Measurements from ENCODE around the gene ALAS1.
"Not testable (repeated sequence)": the region's sequence is repeated elsewhere in the genome, so short reads cannot be mapped to it uniquely, and the experiment has no call there.

ALAS1 gene

DNA sequence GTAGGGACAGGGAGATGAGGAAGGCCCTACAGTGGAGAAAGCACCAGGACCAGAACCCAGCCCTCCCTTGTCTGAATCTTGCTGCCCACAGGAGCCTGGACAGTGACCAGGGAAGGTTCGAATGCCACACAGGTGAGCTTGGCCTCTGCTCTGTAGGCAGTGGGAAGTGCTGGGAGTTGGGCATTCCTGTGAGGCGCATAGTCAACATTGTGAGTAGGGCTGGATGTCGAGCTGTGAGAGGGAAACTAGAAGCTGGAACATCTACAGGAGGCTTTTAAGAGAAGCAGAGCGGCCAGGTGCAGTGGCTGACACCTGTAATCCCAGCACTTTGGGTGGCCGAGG, 20.3 kb upstream of the ALAS1 start:
- no peaks in the 10 kb centered on the region for H3K36me3 ChIP-seq (ENCODE audit: insufficient read depth, low read length)
- no peaks in the 10 kb centered on the region for H3K9me3 ChIP-seq (ENCODE audit: insufficient read depth, low read depth, low read length)
- H3K4me3 ChIP-seq (ENCODE audit: low read length) = no peak overlapping the region
- 91% methylated on average over 5 of the region's 5 CpGs for WGBS
- no peaks in the 10 kb centered on the region for H3K27me3 ChIP-seq (ENCODE audit: insufficient read depth, low read length)
- no peak overlapping the region for H3K9ac ChIP-seq (ENCODE audit: low read depth, low read length)
- H3K27ac ChIP-seq (ENCODE audit: low read depth, low read length) = no peak overlapping the region
- H3K4me1 ChIP-seq (ENCODE audit: insufficient read depth, low read length) = peaks cover 4% of the 10 kb centered on the region; the same call in 1 of the 2 replicates

DNA sequence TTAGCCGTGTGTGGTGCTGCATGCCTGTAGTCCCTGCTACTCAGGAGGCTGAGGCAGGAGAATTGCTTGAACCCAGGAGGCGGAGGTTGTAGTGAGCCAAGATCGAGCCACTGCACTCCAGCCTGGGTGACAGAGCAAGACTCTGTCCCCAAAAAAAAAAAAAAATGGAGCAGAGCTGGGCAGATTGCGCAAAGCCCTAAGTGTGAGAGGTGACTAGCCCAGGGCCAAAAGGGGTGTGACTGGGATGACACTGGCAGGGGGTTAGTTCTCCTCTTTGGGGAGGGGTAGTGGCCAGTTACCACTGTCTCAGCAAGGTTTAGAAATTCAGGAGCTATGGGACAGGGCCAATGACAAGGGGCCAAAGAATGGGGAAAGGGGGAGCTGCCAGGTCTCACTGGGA, 19.8 kb upstream of the ALAS1 start:
- not testable (repeated sequence) for H3K36me3 ChIP-seq (ENCODE audit: insufficient read depth, low read length); H3K27ac ChIP-seq (ENCODE audit: low read depth, low read length); H3K4me1 ChIP-seq (ENCODE audit: insufficient read depth, low read length); H3K4me3 ChIP-seq (ENCODE audit: low read length); H3K27me3 ChIP-seq (ENCODE audit: insufficient read depth, low read length); H3K9ac ChIP-seq (ENCODE audit: low read depth, low read length); H3K9me3 ChIP-seq (ENCODE audit: insufficient read depth, low read depth, low read length)
- WGBS = 93% methylated on average over 4 of the region's 4 CpGs

GRCh38 chr3:52178537-52178936, 19.4 kb upstream of the ALAS1 start:
- no peak overlapping the region for H3K4me3 ChIP-seq (ENCODE audit: low read length)
- WGBS = 98% methylated on average over 1 of the region's 1 CpG
- H3K27me3 ChIP-seq (ENCODE audit: insufficient read depth, low read length) = no peaks in the 10 kb centered on the region
- no peak overlapping the region for H3K27ac ChIP-seq (ENCODE audit: low read depth, low read length)
- peaks cover 4% of the 10 kb centered on the region; the same call in 1 of the 2 replicates for H3K4me1 ChIP-seq (ENCODE audit: insufficient read depth, low read length)
- H3K9ac ChIP-seq (ENCODE audit: low read depth, low read length) = no peak overlapping the region
- no peaks in the 10 kb centered on the region for H3K36me3 ChIP-seq (ENCODE audit: insufficient read depth, low read length)
- no peaks in the 10 kb centered on the region for H3K9me3 ChIP-seq (ENCODE audit: insufficient read depth, low read depth, low read length)

GRCh38 chr3:52181543-52181942, 16.4 kb upstream of the ALAS1 start:
- 77% methylated on average over 4 of the region's 4 CpGs for WGBS
- H3K4me1 ChIP-seq (ENCODE audit: insufficient read depth, low read length) = peaks cover 4% of the 10 kb centered on the region; the same call in 1 of the 2 replicates
- no peaks in the 10 kb centered on the region for H3K27me3 ChIP-seq (ENCODE audit: insufficient read depth, low read length)

DNA sequence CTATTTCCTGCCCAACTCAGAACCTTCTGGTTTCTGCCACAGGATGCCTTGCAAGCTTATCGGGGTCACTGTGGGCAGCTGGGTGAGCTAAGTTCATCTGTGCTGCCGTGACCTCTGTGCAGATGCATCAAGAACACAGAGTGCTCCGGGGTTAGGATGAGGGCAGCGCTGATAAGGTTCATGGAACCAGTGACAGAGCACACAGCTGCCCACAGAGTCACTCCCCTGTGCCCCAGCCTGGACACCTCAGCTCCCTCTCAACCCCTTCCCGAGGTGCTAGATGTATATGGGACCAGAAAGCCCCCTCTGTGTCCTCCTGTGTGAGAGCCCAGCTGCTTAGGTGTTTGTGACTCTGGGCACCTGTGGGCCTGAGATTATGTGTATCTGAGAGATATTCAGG, 15.8 kb upstream of the ALAS1 start:
- Histone ChIP-seq H3K9ac (ENCODE audit: low read depth, low read length) (no peak overlapping the region), H3K36me3 (ENCODE audit: insufficient read depth, low read length) (no peaks in the 10 kb centered on the region), H3K27ac (ENCODE audit: low read depth, low read length) (no peak overlapping the region), H3K4me3 (ENCODE audit: low read length) (no peak overlapping the region), H3K27me3 (ENCODE audit: insufficient read depth, low read length) (no peaks in the 10 kb centered on the region), H3K4me1 (ENCODE audit: insufficient read depth, low read length) (peaks cover 4% of the 10 kb centered on the region; the same call in 1 of the 2 replicates), H3K9me3 (ENCODE audit: insufficient read depth, low read depth, low read length) (no peaks in the 10 kb centered on the region)
- 91% methylated on average over 5 of the region's 5 CpGs for WGBS

More at GRCh38 chr3:52181543-52181942, 16.4 kb upstream of the ALAS1 start:
- Histone ChIP-seq H3K36me3 (ENCODE audit: insufficient read depth, low read length) (no peaks in the 10 kb centered on the region), H3K27ac (ENCODE audit: low read depth, low read length) (no peak overlapping the region), H3K9me3 (ENCODE audit: insufficient read depth, low read depth, low read length) (no peaks in the 10 kb centered on the region), H3K9ac (ENCODE audit: low read depth, low read length) (no peak overlapping the region), H3K4me3 (ENCODE audit: low read length) (no peak overlapping the region)

GRCh38 chr3:52182691-52183090, 15.3 kb upstream of the ALAS1 start:
- 91% methylated on average over 4 of the region's 4 CpGs for WGBS
- Histone ChIP-seq H3K9ac (ENCODE audit: low read depth, low read length) (no peak overlapping the region), H3K36me3 (ENCODE audit: insufficient read depth, low read length) (no peaks in the 10 kb centered on the region), H3K27ac (ENCODE audit: low read depth, low read length) (no peak overlapping the region), H3K27me3 (ENCODE audit: insufficient read depth, low read length) (no peaks in the 10 kb centered on the region), H3K4me1 (ENCODE audit: insufficient read depth, low read length) (peaks cover 4% of the 10 kb centered on the region; the same call in 1 of the 2 replicates), H3K4me3 (ENCODE audit: low read length) (no peak overlapping the region), H3K9me3 (ENCODE audit: insufficient read depth, low read depth, low read length) (no peaks in the 10 kb centered on the region)

- H3K9ac ChIP-seq (ENCODE audit: low read depth, low read length) = no peak overlapping the region
- 89% methylated on average over 6 of the region's 7 CpGs for WGBS
Measured at GRCh38 chr3:52183786-52184445, 14.0 kb upstream of the ALAS1 start.

DNA sequence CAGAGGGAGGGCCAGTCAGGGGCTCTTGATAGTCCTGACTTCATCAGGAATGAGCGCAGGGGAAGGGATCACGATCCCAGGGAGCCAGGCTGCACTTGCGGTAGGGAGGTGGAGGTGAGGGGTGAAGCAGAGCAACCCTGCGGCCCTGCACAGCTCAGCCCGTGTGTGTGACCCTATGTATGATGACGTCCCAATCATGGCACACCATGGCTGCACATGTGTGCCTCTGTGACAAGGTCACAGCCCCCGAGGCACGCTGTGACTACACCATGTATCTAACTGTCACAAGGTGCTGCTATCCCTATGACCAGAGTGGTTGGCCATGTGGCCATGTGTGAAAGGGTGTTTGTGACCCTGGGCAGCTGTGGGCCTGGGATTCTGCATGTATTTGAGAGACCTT, 13.3 kb upstream of the ALAS1 start:
- Histone ChIP-seq H3K36me3 (ENCODE audit: insufficient read depth, low read length) (no peaks in the 10 kb centered on the region), H3K4me1 (ENCODE audit: insufficient read depth, low read length) (peaks cover 4% of the 10 kb centered on the region; the same call in 1 of the 2 replicates), H3K27me3 (ENCODE audit: insufficient read depth, low read length) (no peaks in the 10 kb centered on the region), H3K27ac (ENCODE audit: low read depth, low read length) (no peak overlapping the region), H3K9ac (ENCODE audit: low read depth, low read length) (no peak overlapping the region), H3K4me3 (ENCODE audit: low read length) (no peak overlapping the region), H3K9me3 (ENCODE audit: insufficient read depth, low read depth, low read length) (no peaks in the 10 kb centered on the region)
- WGBS = 92% methylated on average over 8 of the region's 8 CpGs

More at GRCh38 chr3:52183786-52184445, 14.0 kb upstream of the ALAS1 start:
- no peaks in the 10 kb centered on the region for H3K27me3 ChIP-seq (ENCODE audit: insufficient read depth, low read length)
- H3K27ac ChIP-seq (ENCODE audit: low read depth, low read length) = no peak overlapping the region
- peaks cover 4% of the 10 kb centered on the region; the same call in 1 of the 2 replicates for H3K4me1 ChIP-seq (ENCODE audit: insufficient read depth, low read length)
- no peaks in the 10 kb centered on the region for H3K9me3 ChIP-seq (ENCODE audit: insufficient read depth, low read depth, low read length)
- H3K36me3 ChIP-seq (ENCODE audit: insufficient read depth, low read length) = no peaks in the 10 kb centered on the region
- H3K4me3 ChIP-seq (ENCODE audit: low read length) = no peak overlapping the region

DNA sequence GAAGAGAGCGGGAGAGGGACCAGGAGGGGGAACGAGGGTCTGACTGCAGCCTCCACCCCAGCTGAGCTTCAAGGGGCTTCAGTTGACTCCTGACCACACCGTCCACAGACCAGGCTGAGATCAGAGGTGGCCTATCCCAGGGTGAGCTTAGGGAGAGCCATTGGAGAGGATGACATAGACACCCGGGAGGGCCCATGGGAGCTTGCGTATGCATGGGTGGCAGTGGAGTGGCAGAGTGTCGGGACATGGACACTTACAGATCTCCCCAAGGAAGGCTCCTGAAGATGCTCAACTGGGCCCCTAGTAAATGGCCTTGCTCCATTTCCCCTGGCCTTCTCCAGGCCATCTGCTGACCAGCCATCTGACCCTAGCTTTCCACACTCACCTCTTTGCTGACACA, 12.6 kb upstream of the ALAS1 start:
- WGBS = 95% methylated on average over 6 of the region's 6 CpGs
- H3K4me1 ChIP-seq (ENCODE audit: insufficient read depth, low read length) = peaks cover 4% of the 10 kb centered on the region; the same call in 1 of the 2 replicates
- H3K27ac ChIP-seq (ENCODE audit: low read depth, low read length) = no peak overlapping the region
- H3K27me3 ChIP-seq (ENCODE audit: insufficient read depth, low read length) = no peaks in the 10 kb centered on the region
- no peak overlapping the region for H3K9ac ChIP-seq (ENCODE audit: low read depth, low read length)
- no peak overlapping the region for H3K4me3 ChIP-seq (ENCODE audit: low read length)
- H3K9me3 ChIP-seq (ENCODE audit: insufficient read depth, low read depth, low read length) = no peaks in the 10 kb centered on the region
- no peaks in the 10 kb centered on the region for H3K36me3 ChIP-seq (ENCODE audit: insufficient read depth, low read length)

- Histone ChIP-seq H3K27me3 (ENCODE audit: insufficient read depth, low read length) (no peaks in the 10 kb centered on the region), H3K9ac (ENCODE audit: low read depth, low read length) (no peak overlapping the region), H3K27ac (ENCODE audit: low read depth, low read length) (no peak overlapping the region), H3K36me3 (ENCODE audit: insufficient read depth, low read length) (no peaks in the 10 kb centered on the region), H3K4me1 (ENCODE audit: insufficient read depth, low read length) (peaks cover 4% of the 10 kb centered on the region; the same call in 1 of the 2 replicates), H3K9me3 (ENCODE audit: insufficient read depth, low read depth, low read length) (no peaks in the 10 kb centered on the region), H3K4me3 (ENCODE audit: low read length) (no peak overlapping the region)
- WGBS = 92% methylated on average over 3 of the region's 3 CpGs
Measured at GRCh38 chr3:52185837-52186236, 12.1 kb upstream of the ALAS1 start.

DNA sequence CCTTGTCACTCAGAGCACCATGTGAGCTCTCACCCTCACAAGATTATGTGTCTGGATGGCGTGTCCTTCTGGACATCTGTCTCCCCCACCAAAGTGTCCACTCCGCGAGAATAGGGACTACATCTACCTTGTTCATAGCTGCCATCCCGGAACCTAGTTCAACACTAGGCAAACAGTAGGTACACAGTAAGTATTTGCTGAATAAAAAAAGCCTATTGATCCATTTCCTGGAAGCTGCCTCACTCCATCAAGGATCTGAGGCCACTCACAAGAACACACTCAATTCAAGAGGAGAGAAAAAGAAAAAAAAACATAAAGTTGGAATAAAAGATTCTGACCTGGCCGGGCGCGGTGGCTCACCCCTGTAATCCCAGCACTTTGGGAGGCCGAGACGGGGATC, 11.2 kb upstream of the ALAS1 start:
- Histone ChIP-seq H3K27me3 (ENCODE audit: insufficient read depth, low read length) (no peaks in the 10 kb centered on the region), H3K4me1 (ENCODE audit: insufficient read depth, low read length) (no peaks in the 10 kb centered on the region), H3K9ac (ENCODE audit: low read depth, low read length) (no peak overlapping the region), H3K36me3 (ENCODE audit: insufficient read depth, low read length) (no peaks in the 10 kb centered on the region), H3K9me3 (ENCODE audit: insufficient read depth, low read depth, low read length) (no peaks in the 10 kb centered on the region), H3K27ac (ENCODE audit: low read depth, low read length) (no peak overlapping the region), H3K4me3 (ENCODE audit: low read length) (no peak overlapping the region)
- WGBS = 96% methylated on average over 9 of the region's 9 CpGs

DNA sequence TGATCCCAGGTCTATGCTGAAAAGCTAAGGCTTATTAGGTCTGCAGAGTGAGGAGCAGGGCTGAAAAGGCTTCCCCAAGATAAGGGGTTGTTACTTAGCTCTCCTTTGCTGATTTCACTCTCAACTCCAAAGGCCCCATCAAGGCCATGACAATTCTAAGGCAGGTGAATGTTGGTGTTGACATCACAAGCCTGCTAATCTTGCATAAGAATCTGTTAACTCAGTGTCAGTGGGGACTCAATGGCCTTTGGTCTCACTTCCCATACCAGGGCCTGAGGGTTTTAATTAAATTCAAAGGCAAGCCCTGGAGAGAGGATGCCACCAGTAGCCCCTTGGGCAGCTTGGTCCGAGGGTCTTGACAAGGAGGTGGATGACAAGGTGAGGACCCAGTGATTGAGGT, 9.4 kb upstream of the ALAS1 start:
- no peak overlapping the region for H3K9ac ChIP-seq (ENCODE audit: low read depth, low read length)
- H3K27ac ChIP-seq (ENCODE audit: low read depth, low read length) = no peak overlapping the region
- no peaks in the 10 kb centered on the region for H3K36me3 ChIP-seq (ENCODE audit: insufficient read depth, low read length)
- H3K9me3 ChIP-seq (ENCODE audit: insufficient read depth, low read depth, low read length) = no peaks in the 10 kb centered on the region
- H3K4me1 ChIP-seq (ENCODE audit: insufficient read depth, low read length) = no peaks in the 10 kb centered on the region
- 67% methylated on average over 1 of the region's 1 CpG for WGBS
- no peak overlapping the region for H3K4me3 ChIP-seq (ENCODE audit: low read length)
- no peaks in the 10 kb centered on the region for H3K27me3 ChIP-seq (ENCODE audit: insufficient read depth, low read length)

Measured in HUES64 (cell line).